Mucosa of rectum (tissue), 2 donors: ENCODE data around the gene ZCCHC14.
A peak's percentile ranks its signal among the peaks of the same experiment; 100 is the strongest.
"Not testable (repeated sequence)": the region's sequence is repeated elsewhere in the genome, so short reads cannot be mapped to it uniquely, and the experiment has no call there.

Experiments
- H3K27ac ChIP-seq, 2 donors: one replicate each; pipeline ENCODE4 v1.7.0; 2013; ENCODE audit warnings: inconsistent platforms in 2 of 2, low read depth in 2 of 2, low read length in 2 of 2
- H3K27me3 ChIP-seq, 2 donors: one replicate each; pipeline ENCODE4 v1.7.0; 2013; ENCODE audit warnings: low read length in 2 of 2; ENCODE audit not compliant: control insufficient read depth in 2 of 2, insufficient read depth in 2 of 2
- H3K36me3 ChIP-seq, 2 donors: one replicate each; pipeline ENCODE4 v1.7.0; 2013; ENCODE audit warnings: low read length in 2 of 2; ENCODE audit not compliant: control insufficient read depth in 2 of 2, insufficient read depth in 2 of 2
- H3K4me1 ChIP-seq, 2 donors: one replicate each; pipeline ENCODE4 v1.7.0; 2013; ENCODE audit warnings: low read length in 2 of 2, mild to moderate bottlenecking in 1 of 2; ENCODE audit not compliant: control insufficient read depth in 2 of 2, insufficient read depth in 2 of 2
- H3K4me3 ChIP-seq, 2 donors: one replicate each; pipeline ENCODE4 v1.7.0; 2013; ENCODE audit warnings: low read length in 2 of 2
- H3K9ac ChIP-seq, 2 donors: one replicate each; pipeline ENCODE4 v1.7.0; 2013; ENCODE audit warnings: low read length in 2 of 2, low read depth in 1 of 2, mild to moderate bottlenecking in 1 of 2
- H3K9me3 ChIP-seq, 2 donors: one replicate each; pipeline ENCODE4 v1.7.0; 2013; ENCODE audit warnings: low read length in 2 of 2; ENCODE audit not compliant: control insufficient read depth in 2 of 2
- donor health status: healthy.
- donor health status: Normal muscosa, but diverticular disease.

ZCCHC14 gene

GRCh38 chr16:87507351-87508069, 14.7 kb upstream of the ZCCHC14 start:
- Histone ChIP-seq H3K36me3 (no peaks in the 10 kb centered on the region), H3K27ac (no peak overlapping the region), H3K4me3 (peak overlapping the region in 1 of 2 donors; percentile 37), H3K9me3 (no peaks in the 10 kb centered on the region), H3K27me3 (peaks cover 0 to 5% of the 10 kb centered on the region in 2 donors), H3K9ac (no peak overlapping the region), H3K4me1 (peaks cover 0 to 4% of the 10 kb centered on the region in 2 donors)

- H3K27ac ChIP-seq = no peak overlapping the region
- H3K4me1 ChIP-seq = peaks cover 0 to 4% of the 10 kb centered on the region in 2 donors
Measured at GRCh38 chr16:87506423-87507350, 13.9 kb upstream of the ZCCHC14 start.

GRCh38 chr16:87505834-87506233, 13.0 kb upstream of the ZCCHC14 start:
- Histone ChIP-seq H3K27ac (no peak overlapping the region), H3K9me3 (no peaks in the 10 kb centered on the region), H3K9ac (no peak overlapping the region), H3K4me3 (no peak overlapping the region), H3K4me1 (peaks cover 0 to 4% of the 10 kb centered on the region in 2 donors), H3K36me3 (no peaks in the 10 kb centered on the region), H3K27me3 (peaks cover 0 to 5% of the 10 kb centered on the region in 2 donors)

More at GRCh38 chr16:87506423-87507350, 13.9 kb upstream of the ZCCHC14 start:
- H3K4me3 ChIP-seq = no peak overlapping the region
- H3K9me3 ChIP-seq = no peaks in the 10 kb centered on the region
- H3K27me3 ChIP-seq = peaks cover 0 to 5% of the 10 kb centered on the region in 2 donors
- no peak overlapping the region for H3K9ac ChIP-seq
- H3K36me3 ChIP-seq = no peaks in the 10 kb centered on the region

GRCh38 chr16:87503232-87503937, 10.6 kb upstream of the ZCCHC14 start:
- H3K27me3 ChIP-seq = not testable (repeated sequence)

GRCh38 chr16:87502308-87502969, 9.6 kb upstream of the ZCCHC14 start:
- no peak overlapping the region for H3K27ac ChIP-seq
- H3K36me3 ChIP-seq = no peaks in the 10 kb centered on the region
- H3K27me3 ChIP-seq = peaks cover 0 to under 1% of the 10 kb centered on the region in 2 donors
- no peak overlapping the region for H3K4me3 ChIP-seq
- H3K9ac ChIP-seq = no peak overlapping the region
- peaks cover 5 to 6% of the 10 kb centered on the region in 2 donors for H3K4me1 ChIP-seq
- H3K9me3 ChIP-seq = no peaks in the 10 kb centered on the region

More at GRCh38 chr16:87503232-87503937, 10.6 kb upstream of the ZCCHC14 start:
- not testable (repeated sequence) for H3K9me3 ChIP-seq, H3K4me1 ChIP-seq, H3K27ac ChIP-seq, H3K9ac ChIP-seq, H3K4me3 ChIP-seq, H3K36me3 ChIP-seq

GRCh38 chr16:87501117-87501516, 8.3 kb upstream of the ZCCHC14 start:
- Histone ChIP-seq H3K9me3 (no peaks in the 10 kb centered on the region), H3K4me3 (no peak overlapping the region), H3K9ac (no peak overlapping the region), H3K27ac (no peak overlapping the region), H3K4me1 (peaks cover 16 to 17% of the 10 kb centered on the region in 2 donors), H3K27me3 (no peaks in the 10 kb centered on the region), H3K36me3 (no peaks in the 10 kb centered on the region)

GRCh38 chr16:87499189-87499486, 6.3 kb upstream of the ZCCHC14 start:
- no peaks in the 10 kb centered on the region for H3K27me3 ChIP-seq
- H3K27ac ChIP-seq = no peak overlapping the region
- H3K36me3 ChIP-seq = no peaks in the 10 kb centered on the region
- H3K9me3 ChIP-seq = no peaks in the 10 kb centered on the region
- no peak overlapping the region for H3K9ac ChIP-seq
- H3K4me3 ChIP-seq = no peak overlapping the region
- H3K4me1 ChIP-seq = peaks cover 16 to 21% of the 10 kb centered on the region in 2 donors

- Histone ChIP-seq H3K4me1 (peaks cover 18 to 23% of the 10 kb centered on the region in 2 donors), H3K9me3 (no peaks in the 10 kb centered on the region), H3K27ac (peak overlapping the region in 1 of 2 donors; percentile 48)
Measured at GRCh38 chr16:87498324-87499188, 5.7 kb upstream of the ZCCHC14 start.

GRCh38 chr16:87497767-87498290, 5.0 kb upstream of the ZCCHC14 start:
- H3K9ac ChIP-seq, H3K36me3 ChIP-seq, H3K4me3 ChIP-seq, H3K9me3 ChIP-seq, H3K27me3 ChIP-seq: not testable (repeated sequence)
- Histone ChIP-seq H3K4me1 (peaks cover 21 to 27% of the 10 kb centered on the region in 2 donors), H3K27ac (peak overlapping the region in 1 of 2 donors; percentile 48)

More at GRCh38 chr16:87498324-87499188, 5.7 kb upstream of the ZCCHC14 start:
- H3K4me3 ChIP-seq = no peak overlapping the region
- no peaks in the 10 kb centered on the region for H3K27me3 ChIP-seq
- no peak overlapping the region for H3K9ac ChIP-seq
- H3K36me3 ChIP-seq = no peaks in the 10 kb centered on the region
